Panc1 (cell line): Measurements from ENCODE around the gene HMCES.

Experiments
- POLR2AphosphoS5 ChIP-seq: IDR thresholded peaks from 2 replicates; pipeline ENCODE4 v1.6.1; 2012; ENCODE audit warnings: mild to moderate bottlenecking, low read depth, low read length, moderate library complexity
- SIN3A ChIP-seq: IDR thresholded peaks from 2 replicates; pipeline ENCODE4 v1.6.1; 2012; ENCODE audit warnings: low read depth, mild to moderate bottlenecking, low read length, moderate library complexity, borderline replicate concordance; ENCODE audit not compliant: insufficient read depth
- TF ChIP-seq, protein P1 (sequence below): fragments of 450-650 bp; IDR thresholded peaks from 2 replicates; pipeline ENCODE4 v1.5.1; 2017; ENCODE audit warnings: mild to moderate bottlenecking

DNA sequence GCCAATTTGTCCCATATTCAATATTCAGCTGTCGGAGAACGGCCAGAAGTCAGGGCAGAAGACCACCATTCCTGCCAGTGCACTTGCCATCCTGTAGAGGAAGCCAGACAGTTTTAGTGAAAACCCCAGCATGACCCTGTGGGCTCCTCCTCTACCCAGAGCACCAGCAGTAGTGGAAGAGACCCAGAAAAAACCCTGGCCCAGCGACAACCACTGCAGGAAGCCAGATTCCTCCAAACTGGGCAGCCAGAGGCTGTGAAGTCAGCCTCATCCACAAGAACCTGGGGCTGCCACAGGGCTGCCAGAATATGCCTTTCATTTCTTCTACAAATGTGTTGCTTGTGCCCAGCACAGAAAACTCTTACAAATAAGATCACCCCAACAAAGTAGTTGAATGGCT lies 67.3 kb downstream of the HMCES start:
- TF ChIP-seq, protein P1, sequence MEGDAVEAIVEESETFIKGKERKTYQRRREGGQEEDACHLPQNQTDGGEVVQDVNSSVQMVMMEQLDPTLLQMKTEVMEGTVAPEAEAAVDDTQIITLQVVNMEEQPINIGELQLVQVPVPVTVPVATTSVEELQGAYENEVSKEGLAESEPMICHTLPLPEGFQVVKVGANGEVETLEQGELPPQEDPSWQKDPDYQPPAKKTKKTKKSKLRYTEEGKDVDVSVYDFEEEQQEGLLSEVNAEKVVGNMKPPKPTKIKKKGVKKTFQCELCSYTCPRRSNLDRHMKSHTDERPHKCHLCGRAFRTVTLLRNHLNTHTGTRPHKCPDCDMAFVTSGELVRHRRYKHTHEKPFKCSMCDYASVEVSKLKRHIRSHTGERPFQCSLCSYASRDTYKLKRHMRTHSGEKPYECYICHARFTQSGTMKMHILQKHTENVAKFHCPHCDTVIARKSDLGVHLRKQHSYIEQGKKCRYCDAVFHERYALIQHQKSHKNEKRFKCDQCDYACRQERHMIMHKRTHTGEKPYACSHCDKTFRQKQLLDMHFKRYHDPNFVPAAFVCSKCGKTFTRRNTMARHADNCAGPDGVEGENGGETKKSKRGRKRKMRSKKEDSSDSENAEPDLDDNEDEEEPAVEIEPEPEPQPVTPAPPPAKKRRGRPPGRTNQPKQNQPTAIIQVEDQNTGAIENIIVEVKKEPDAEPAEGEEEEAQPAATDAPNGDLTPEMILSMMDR = no peak
- no peak for TF ChIP-seq SIN3A
- no peak for TF ChIP-seq POLR2AphosphoS5
